ENCODE data around the gene FTO.
"Not testable (repeated sequence)": the region's sequence is repeated elsewhere in the genome, so short reads cannot be mapped to it uniquely, and the experiment has no call there.

FTO gene

DNA sequence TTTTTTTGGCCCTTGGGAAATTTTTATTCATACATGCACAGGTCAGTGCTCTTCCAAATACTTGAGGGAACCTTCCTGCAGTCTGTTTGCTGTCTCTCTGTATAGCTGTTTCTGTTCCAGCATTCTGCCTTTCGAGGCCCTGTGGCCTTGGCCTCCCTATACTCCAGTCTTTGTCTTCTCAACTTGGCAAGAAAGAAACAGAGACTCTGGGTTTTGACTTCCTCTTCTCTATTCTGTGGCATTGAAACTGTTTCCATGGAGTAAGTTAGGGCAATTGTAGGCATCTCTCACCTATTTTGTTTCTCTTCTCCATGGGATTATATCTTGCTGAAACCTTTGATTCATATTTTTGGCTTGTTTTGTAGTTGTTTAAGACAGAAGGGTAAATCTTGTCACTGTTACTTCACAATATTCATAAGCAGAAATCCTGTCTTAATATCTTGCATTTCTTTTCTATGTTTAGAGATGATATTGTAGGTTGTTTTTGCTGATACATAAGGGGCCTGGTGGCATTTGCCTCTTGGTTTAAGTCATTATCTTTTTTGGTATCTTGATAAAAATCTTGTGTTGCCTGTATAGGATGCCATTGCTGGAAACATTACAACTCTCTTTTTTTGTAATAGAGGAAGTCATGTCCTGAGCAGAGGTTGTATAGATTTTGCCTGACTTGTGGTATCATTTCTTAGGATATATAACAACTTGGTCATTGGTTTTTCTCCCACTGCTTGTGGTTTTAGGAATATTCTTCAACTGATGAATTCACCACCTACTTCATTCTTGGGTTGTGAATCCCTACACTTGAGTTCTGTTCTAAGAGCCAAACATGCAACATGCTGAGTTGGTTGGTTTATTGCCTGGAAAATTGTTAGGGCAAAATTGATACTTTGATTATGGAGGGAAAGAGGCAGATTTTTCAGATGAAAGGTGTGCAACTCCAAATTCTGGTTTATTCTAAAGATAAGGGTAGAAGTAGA, 168.6 kb downstream of the FTO start:
- Histone ChIP-seq H3K4me3 (ENCODE audit: low read depth in 1 of 2, low read length in 2 of 2) (no peak overlapping the region), H3K27ac (ENCODE audit: low read depth, low read length) (no peak overlapping the region), H3K27me3 (ENCODE audit: control insufficient read depth in 1 of 2, insufficient read depth in 2 of 2, low read length in 2 of 2) (no peaks in the 10 kb centered on the region), H3K9me3 (ENCODE audit: low read length) (no peaks in the 10 kb centered on the region), H3K36me3 (ENCODE audit: insufficient read depth, low read length) (peaks cover 12% of the 10 kb centered on the region), H3K4me1 (ENCODE audit: insufficient read depth, low read length) (no peaks in the 10 kb centered on the region), H3K9ac (ENCODE audit: low read length) (no peak overlapping the region)

DNA sequence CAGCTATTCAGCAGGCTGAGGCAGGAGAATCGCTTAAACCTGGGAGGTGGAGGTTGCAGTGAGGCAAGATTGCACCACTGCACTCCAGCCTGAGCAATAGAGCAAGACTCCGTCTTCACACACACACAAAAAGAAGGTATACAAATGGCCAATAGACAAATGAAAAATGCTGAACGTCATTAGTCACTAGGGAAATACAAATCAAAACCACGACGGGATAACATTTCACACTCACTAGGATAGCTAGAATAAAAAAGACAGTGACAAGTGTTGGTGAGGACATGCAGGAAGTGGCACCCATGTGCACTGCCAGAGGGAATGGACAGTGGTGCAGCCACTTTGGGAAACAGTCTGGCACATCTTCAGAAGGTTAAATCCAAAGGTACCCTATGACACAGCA, 172.9 kb downstream of the FTO start:
- Histone ChIP-seq H3K4me1 (ENCODE audit: insufficient read depth, low read length) (no peaks in the 10 kb centered on the region), H3K27me3 (ENCODE audit: control insufficient read depth in 1 of 2, insufficient read depth in 2 of 2, low read length in 2 of 2) (no peaks in the 10 kb centered on the region)

GRCh38 chr16:53878216-53878615, 174.3 kb downstream of the FTO start:
- Histone ChIP-seq H3K36me3 (ENCODE audit: insufficient read depth, low read length) (peaks cover 27% of the 10 kb centered on the region), H3K9me3 (ENCODE audit: low read length) (no peaks in the 10 kb centered on the region), H3K4me3 (ENCODE audit: low read depth in 1 of 2, low read length in 2 of 2) (no peak overlapping the region), H3K9ac (ENCODE audit: low read length) (no peak overlapping the region), H3K4me1 (ENCODE audit: insufficient read depth, low read length) (no peaks in the 10 kb centered on the region), H3K27me3 (ENCODE audit: control insufficient read depth in 1 of 2, insufficient read depth in 2 of 2, low read length in 2 of 2) (no peaks in the 10 kb centered on the region), H3K27ac (ENCODE audit: low read depth, low read length) (no peak overlapping the region)

More for the DNA sequence above, 172.9 kb downstream of the FTO start:
- Histone ChIP-seq H3K27ac (ENCODE audit: low read depth, low read length) (no peak overlapping the region), H3K9ac (ENCODE audit: low read length) (no peak overlapping the region), H3K36me3 (ENCODE audit: insufficient read depth, low read length) (peaks cover 27% of the 10 kb centered on the region), H3K4me3 (ENCODE audit: low read depth in 1 of 2, low read length in 2 of 2) (no peak overlapping the region), H3K9me3 (ENCODE audit: low read length) (no peaks in the 10 kb centered on the region)

DNA sequence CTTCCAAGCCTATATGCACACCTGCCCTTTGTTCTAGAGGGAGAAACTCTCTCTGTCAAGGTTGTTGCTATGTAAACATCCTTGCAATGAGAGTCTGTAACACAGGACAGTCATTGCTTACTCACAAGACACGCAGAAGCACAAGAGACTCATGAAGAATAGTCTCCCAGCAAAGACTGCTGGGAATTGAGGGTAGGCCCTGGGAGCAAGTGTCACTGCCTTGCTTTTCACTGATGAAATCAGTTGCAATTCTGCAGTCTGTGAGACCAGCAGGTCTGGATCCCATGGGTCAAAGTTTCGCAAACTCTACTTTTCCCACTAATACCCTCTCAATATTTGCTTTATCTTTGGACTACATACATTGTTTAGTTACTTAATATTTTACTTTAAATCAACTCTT, 177.4 kb downstream of the FTO start:
- Histone ChIP-seq H3K9ac (ENCODE audit: low read length) (no peak overlapping the region), H3K27ac (ENCODE audit: low read depth, low read length) (no peak overlapping the region), H3K27me3 (ENCODE audit: control insufficient read depth in 1 of 2, insufficient read depth in 2 of 2, low read length in 2 of 2) (no peaks in the 10 kb centered on the region), H3K36me3 (ENCODE audit: insufficient read depth, low read length) (peaks cover 15% of the 10 kb centered on the region), H3K4me3 (ENCODE audit: low read depth in 1 of 2, low read length in 2 of 2) (no peak overlapping the region), H3K4me1 (ENCODE audit: insufficient read depth, low read length) (no peaks in the 10 kb centered on the region), H3K9me3 (ENCODE audit: low read length) (no peaks in the 10 kb centered on the region)

DNA sequence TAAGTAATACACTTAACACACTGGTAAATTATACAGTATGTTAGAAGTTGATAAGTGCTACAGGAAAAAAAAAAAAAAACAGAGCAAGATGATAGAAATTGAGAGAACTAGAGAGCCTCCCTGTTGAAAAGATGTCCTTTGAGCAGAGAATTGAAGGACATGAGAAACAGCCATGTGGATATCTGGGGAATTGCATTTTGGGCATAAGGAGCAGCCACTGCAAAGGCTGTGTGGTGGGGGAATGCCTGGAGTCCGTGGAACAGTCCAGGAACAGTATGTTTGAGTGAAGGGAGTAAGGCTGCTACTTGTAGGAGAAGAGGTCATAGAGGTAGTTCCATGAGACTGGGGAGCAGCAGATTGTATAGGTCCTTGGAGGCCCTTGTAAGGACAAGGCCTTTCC, 178.4 kb downstream of the FTO start:
- Histone ChIP-seq H3K4me1 (ENCODE audit: insufficient read depth, low read length) (no peaks in the 10 kb centered on the region), H3K36me3 (ENCODE audit: insufficient read depth, low read length) (peaks cover 15% of the 10 kb centered on the region), H3K27me3 (ENCODE audit: control insufficient read depth in 1 of 2, insufficient read depth in 2 of 2, low read length in 2 of 2) (no peaks in the 10 kb centered on the region), H3K9ac (ENCODE audit: low read length) (no peak overlapping the region), H3K4me3 (ENCODE audit: low read depth in 1 of 2, low read length in 2 of 2) (no peak overlapping the region), H3K27ac (ENCODE audit: low read depth, low read length) (no peak overlapping the region), H3K9me3 (ENCODE audit: low read length) (no peaks in the 10 kb centered on the region)

GRCh38 chr16:53884748-53885147, 180.8 kb downstream of the FTO start:
- Histone ChIP-seq H3K4me1 (ENCODE audit: insufficient read depth, low read length) (no peaks in the 10 kb centered on the region), H3K9ac (ENCODE audit: low read length) (no peak overlapping the region), H3K27me3 (ENCODE audit: control insufficient read depth in 1 of 2, insufficient read depth in 2 of 2, low read length in 2 of 2) (no peaks in the 10 kb centered on the region), H3K4me3 (ENCODE audit: low read depth in 1 of 2, low read length in 2 of 2) (no peak overlapping the region), H3K36me3 (ENCODE audit: insufficient read depth, low read length) (peaks cover 14% of the 10 kb centered on the region), H3K27ac (ENCODE audit: low read depth, low read length) (no peak overlapping the region), H3K9me3 (ENCODE audit: low read length) (no peaks in the 10 kb centered on the region)

DNA sequence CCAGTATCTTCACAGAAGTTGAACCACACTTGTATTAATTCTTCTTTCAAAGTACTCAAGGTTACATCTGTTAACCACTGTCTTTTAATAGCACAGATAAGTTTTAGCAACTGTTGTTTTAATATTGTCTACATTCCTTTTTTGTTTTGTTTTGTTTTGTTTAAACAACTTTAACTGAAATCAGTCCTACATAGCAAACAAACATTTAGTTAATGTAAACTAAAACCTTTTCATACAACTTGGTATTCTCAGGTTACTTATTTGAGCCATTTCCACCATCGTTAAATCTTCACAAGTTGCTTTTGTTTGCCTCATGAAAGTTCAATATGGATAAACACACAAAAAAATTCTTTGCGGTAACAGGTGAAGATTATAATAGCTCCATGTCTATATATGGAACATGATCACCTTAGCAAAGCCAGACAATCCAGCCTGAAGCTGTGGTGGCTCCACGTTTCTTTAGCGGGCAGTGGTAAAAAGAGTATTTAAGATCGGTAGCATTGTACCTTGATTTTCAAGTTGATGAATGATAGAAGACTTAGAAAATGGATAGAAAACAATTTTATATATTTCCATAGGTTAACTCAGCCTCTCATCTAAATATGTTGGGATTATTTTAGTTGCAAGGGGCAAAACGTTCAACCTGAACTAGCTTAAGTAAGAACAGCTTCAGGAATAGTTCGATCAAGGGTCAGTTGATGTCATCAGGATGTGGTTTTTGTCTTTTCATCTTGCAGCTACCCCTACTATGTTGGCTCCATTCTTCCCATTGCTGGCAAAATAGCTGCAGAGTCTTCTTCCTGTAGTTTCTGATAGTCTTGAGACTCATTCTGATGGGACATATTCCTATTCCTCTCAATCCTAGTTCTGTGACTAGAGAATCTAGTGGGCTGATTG, 182.8 kb downstream of the FTO start:
- Histone ChIP-seq H3K36me3 (ENCODE audit: insufficient read depth, low read length) (peaks cover 3% of the 10 kb centered on the region), H3K4me1 (ENCODE audit: insufficient read depth, low read length) (no peaks in the 10 kb centered on the region), H3K9me3 (ENCODE audit: low read length) (no peaks in the 10 kb centered on the region), H3K27me3 (ENCODE audit: control insufficient read depth in 1 of 2, insufficient read depth in 2 of 2, low read length in 2 of 2) (no peaks in the 10 kb centered on the region), H3K4me3 (ENCODE audit: low read depth in 1 of 2, low read length in 2 of 2) (no peak overlapping the region), H3K9ac (ENCODE audit: low read length) (no peak overlapping the region), H3K27ac (ENCODE audit: low read depth, low read length) (no peak overlapping the region)

DNA sequence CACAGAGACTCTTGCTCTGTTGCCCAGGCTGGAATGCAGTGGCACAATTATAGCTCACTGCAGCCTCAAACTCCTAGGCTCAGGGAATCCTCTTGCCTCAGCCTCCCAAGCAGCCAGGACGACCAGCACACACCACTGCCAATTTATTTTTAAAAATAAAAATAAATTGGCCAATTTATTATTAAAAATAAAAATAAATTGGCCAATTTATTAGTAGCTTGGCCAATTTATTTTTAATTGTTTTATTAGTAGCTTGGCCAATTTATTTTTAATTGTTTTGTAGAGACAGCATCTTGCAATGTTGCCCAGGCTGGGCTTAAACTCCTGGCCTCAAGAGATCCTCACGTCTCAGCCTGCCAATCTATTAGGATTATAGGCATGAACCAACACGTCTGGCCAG, 184.3 kb downstream of the FTO start:
- Histone ChIP-seq H3K4me1 (ENCODE audit: insufficient read depth, low read length) (no peaks in the 10 kb centered on the region), H3K27ac (ENCODE audit: low read depth, low read length) (no peak overlapping the region), H3K9me3 (ENCODE audit: low read length) (no peaks in the 10 kb centered on the region), H3K9ac (ENCODE audit: low read length) (no peak overlapping the region), H3K27me3 (ENCODE audit: control insufficient read depth in 1 of 2, insufficient read depth in 2 of 2, low read length in 2 of 2) (no peaks in the 10 kb centered on the region), H3K4me3 (ENCODE audit: low read depth in 1 of 2, low read length in 2 of 2) (no peak overlapping the region), H3K36me3 (ENCODE audit: insufficient read depth, low read length) (peaks cover 3% of the 10 kb centered on the region)

GRCh38 chr16:53890877-53891276, 186.9 kb downstream of the FTO start:
- H3K4me3 ChIP-seq (ENCODE audit: low read depth in 1 of 2, low read length in 2 of 2); H3K9me3 ChIP-seq (ENCODE audit: low read length); H3K27ac ChIP-seq (ENCODE audit: low read depth, low read length); H3K9ac ChIP-seq (ENCODE audit: low read length); H3K4me1 ChIP-seq (ENCODE audit: insufficient read depth, low read length); H3K27me3 ChIP-seq (ENCODE audit: control insufficient read depth in 1 of 2, insufficient read depth in 2 of 2, low read length in 2 of 2); H3K36me3 ChIP-seq (ENCODE audit: insufficient read depth, low read length): not testable (repeated sequence)

DNA sequence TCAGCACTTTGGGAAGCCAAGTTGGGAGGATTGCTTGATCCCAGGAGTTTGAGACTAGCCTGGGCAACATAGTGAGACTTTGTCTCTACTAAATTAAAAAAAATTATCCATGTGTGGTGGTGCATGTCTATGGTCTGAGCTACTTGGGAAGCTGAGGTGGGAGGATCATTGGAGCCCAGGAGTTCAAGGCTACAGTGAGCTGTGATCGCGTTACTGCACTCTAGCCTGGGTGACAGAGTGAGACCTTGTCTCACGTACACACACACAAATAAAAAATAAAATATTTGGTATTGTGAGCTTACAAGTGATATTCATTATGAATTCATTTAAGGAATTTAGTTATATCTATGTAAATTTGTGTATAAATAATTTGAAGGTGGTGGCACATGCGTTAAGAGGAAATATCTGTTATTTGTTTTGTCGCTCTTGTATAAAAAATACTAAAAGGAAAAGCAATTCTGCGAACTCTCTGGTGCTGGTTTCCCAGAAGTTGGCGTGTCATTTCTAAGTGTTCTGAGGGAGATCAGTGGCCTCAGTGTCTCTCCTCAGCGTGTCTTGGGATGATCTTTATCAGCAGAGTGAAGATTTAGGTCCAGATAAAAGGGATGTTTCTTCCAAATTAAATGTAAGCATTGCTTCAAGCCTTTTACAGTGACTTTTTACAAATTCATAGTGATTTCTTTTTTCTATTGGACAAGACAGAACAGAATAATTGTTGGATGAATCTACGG, 187.6 kb downstream of the FTO start:
- H3K27me3 ChIP-seq (ENCODE audit: control insufficient read depth in 1 of 2, insufficient read depth in 2 of 2, low read length in 2 of 2) = no peaks in the 10 kb centered on the region
- no peaks in the 10 kb centered on the region for H3K9me3 ChIP-seq (ENCODE audit: low read length)
- H3K27ac ChIP-seq (ENCODE audit: low read depth, low read length) = no peak overlapping the region
- no peak overlapping the region for H3K4me3 ChIP-seq (ENCODE audit: low read depth in 1 of 2, low read length in 2 of 2)
- no peak overlapping the region for H3K9ac ChIP-seq (ENCODE audit: low read length)
- peaks cover 3% of the 10 kb centered on the region for H3K36me3 ChIP-seq (ENCODE audit: insufficient read depth, low read length)
- no peaks in the 10 kb centered on the region for H3K4me1 ChIP-seq (ENCODE audit: insufficient read depth, low read length)

- peaks cover 3% of the 10 kb centered on the region for H3K36me3 ChIP-seq (ENCODE audit: insufficient read depth, low read length)
- no peaks in the 10 kb centered on the region for H3K4me1 ChIP-seq (ENCODE audit: insufficient read depth, low read length)
- no peak overlapping the region for H3K9ac ChIP-seq (ENCODE audit: low read length)
- H3K27me3 ChIP-seq (ENCODE audit: control insufficient read depth in 1 of 2, insufficient read depth in 2 of 2, low read length in 2 of 2) = no peaks in the 10 kb centered on the region
- H3K27ac ChIP-seq (ENCODE audit: low read depth, low read length) = no peak overlapping the region
- no peaks in the 10 kb centered on the region for H3K9me3 ChIP-seq (ENCODE audit: low read length)
- no peak overlapping the region for H3K4me3 ChIP-seq (ENCODE audit: low read depth in 1 of 2, low read length in 2 of 2)
Observed at GRCh38 chr16:53892155-53892554, 188.2 kb downstream of the FTO start.
